HEK293T (cell line): ENCODE measurements around the gene SERPINA4.

Source experiments
- CTBP1 ChIP-seq: fragments of 450-650 bp; IDR thresholded peaks from 2 replicates; pipeline ENCODE4 v1.6.1; 2016; ENCODE audit warnings: borderline replicate concordance
- ELF4 ChIP-seq: fragments of 450-650 bp; IDR thresholded peaks from 2 replicates; pipeline ENCODE4 v1.6.1; 2017; ENCODE audit warnings: antibody characterized with exemption
- FOXA1 ChIP-seq: fragments of 450-650 bp; IDR thresholded peaks from 2 replicates; pipeline ENCODE4 v1.6.1; 2016; ENCODE audit warnings: mild to moderate bottlenecking
- FOXK2 ChIP-seq: fragments of 450-650 bp; IDR thresholded peaks from 2 replicates; pipeline ENCODE4 v1.6.1; 2016; ENCODE audit warnings: mild to moderate bottlenecking
- FOXM1 ChIP-seq: fragments of 450-650 bp; IDR thresholded peaks from 2 replicates; pipeline ENCODE4 v1.6.1; 2017; ENCODE audit warnings: mild to moderate bottlenecking, borderline replicate concordance
- HDGF ChIP-seq: fragments of 450-650 bp; IDR thresholded peaks from 2 replicates; pipeline ENCODE4 v1.6.1; 2017; ENCODE audit warnings: antibody characterized with exemption, borderline replicate concordance
- L3MBTL2 ChIP-seq: fragments of 450-650 bp; conservative IDR thresholded peaks from 2 replicates; pipeline ENCODE4 v1.6.1; 2016; ENCODE audit warnings: mild to moderate bottlenecking
- PKNOX1 ChIP-seq: fragments of 450-650 bp; IDR thresholded peaks from 2 replicates; pipeline ENCODE4 v1.6.1; 2016
- SP1 ChIP-seq: fragments of 450-650 bp; IDR thresholded peaks from 2 replicates; pipeline ENCODE4 v1.6.1; 2017
- SUZ12 ChIP-seq: fragments of 450-650 bp; IDR thresholded peaks from 2 replicates; pipeline ENCODE4 v1.6.1; 2016; ENCODE audit warnings: mild to moderate bottlenecking
- TARDBP ChIP-seq: fragments of 450-650 bp; IDR thresholded peaks from 2 replicates; pipeline ENCODE4 v1.6.1; 2016
- ZNF384 ChIP-seq: fragments of 450-650 bp; IDR thresholded peaks from 2 replicates; pipeline ENCODE4 v1.6.1; 2016

DNA sequence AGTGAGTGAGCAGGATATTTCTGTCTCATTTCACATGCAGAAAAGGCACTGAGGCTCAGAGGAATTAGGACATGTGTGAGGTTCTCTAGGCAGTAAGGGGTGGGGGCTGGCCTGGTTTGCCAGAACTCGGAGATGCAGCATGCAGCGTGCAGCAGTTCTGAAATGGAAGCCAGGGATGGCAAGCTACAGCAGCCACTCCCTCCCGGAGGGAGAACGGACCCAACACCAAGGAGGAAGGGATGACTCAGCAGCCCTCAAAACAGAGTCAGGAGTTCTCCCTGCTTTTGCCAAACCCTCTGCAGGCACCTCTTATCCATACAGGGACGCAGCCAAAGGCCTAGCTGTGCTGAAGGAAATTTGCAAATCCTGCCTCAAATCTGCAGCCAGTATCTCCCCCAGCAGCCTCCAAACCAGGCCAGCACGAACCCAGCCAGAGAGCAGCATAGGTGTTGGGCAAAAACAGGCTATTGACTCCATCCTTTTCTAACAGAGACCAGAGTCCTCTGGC, 40.7 kb downstream of the SERPINA4 start:
- no peak for TF ChIP-seq FOXK2
- no peak for TF ChIP-seq HDGF
- TF ChIP-seq L3MBTL2, result no peak
- TF ChIP-seq FOXM1, result no peak
- no peak for TF ChIP-seq SP1
- TF ChIP-seq TARDBP, result no peak
- TF ChIP-seq ELF4, result no peak
- no peak for TF ChIP-seq FOXA1
- no peak for TF ChIP-seq ZNF384
- no peak for TF ChIP-seq CTBP1
- TF ChIP-seq SUZ12, result no peak
- no peak for TF ChIP-seq PKNOX1
